ENCODE data around the gene HDGFL2. TPM values are rescaled to one million over a fixed set of nuclear protein-coding genes. Genes with fewer than 3 reads are reported as not detected.

HDGFL2 gene
- total RNA-seq, 1 donor from 2014 or later: 33.9 TPM

DNA sequence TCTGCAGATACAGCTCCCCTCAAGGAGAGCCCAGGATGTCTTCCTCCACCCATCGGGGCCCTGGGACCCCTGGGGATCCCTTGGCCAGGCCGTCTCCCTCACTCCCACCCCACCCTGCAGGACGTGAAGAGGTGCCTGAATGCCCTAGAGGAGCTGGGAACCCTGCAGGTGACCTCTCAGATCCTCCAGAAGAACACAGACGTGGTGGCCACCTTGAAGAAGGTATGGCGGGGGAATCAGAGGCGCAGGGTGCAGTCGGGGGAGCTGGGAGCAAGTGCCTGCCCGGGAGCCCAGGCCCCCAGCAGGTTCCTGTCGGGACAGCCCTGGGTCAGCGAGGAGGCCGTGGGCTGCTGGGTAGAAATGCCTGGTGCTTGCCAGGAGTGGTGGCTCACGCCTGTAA is 26.6 kb downstream of the HDGFL2 start:
- Histone ChIP-seq H3K9ac (ENCODE audit: low read depth in 1 of 3, low read length in 3 of 3) (no peak overlapping the region), H3K36me3 (ENCODE audit: control insufficient read depth in 3 of 3, insufficient read depth in 3 of 3, low read length in 3 of 3) (peaks cover 39 to 58% (median 49%) of the 10 kb centered on the region in 3 donors), H3K27me3 (ENCODE audit: control insufficient read depth in 3 of 3, insufficient read depth in 3 of 3, low read length in 3 of 3) (no peaks in the 10 kb centered on the region), H3K9me3 (ENCODE audit: control insufficient read depth in 3 of 3, low read length in 3 of 3) (no peaks in the 10 kb centered on the region), H3K27ac (ENCODE audit: low read depth, low read length) (no peak overlapping the region), H3K4me1 (ENCODE audit: control insufficient read depth in 3 of 3, insufficient read depth in 3 of 3, low read length in 3 of 3) (peaks cover 0 to 11% (median 0%) of the 10 kb centered on the region in 3 donors), H3K4me3 (ENCODE audit: low read length in 3 of 3) (no peak overlapping the region)

DNA sequence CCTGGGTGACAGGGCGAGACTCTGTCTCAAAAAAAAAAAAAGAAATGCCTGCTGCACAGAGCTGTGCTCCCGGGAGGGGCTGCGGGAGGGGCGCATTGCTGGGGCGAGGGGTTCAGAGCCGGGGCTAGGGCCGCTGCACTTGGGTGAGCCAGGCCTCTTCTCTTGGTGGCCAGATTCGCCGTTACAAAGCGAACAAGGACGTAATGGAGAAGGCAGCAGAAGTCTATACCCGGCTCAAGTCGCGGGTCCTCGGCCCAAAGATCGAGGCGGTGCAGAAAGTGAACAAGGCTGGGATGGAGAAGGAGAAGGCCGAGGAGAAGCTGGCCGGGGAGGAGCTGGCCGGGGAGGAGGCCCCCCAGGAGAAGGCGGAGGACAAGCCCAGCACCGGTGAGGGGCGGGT is 27.2 kb downstream of the HDGFL2 start:
- Histone ChIP-seq H3K9me3 (ENCODE audit: control insufficient read depth in 3 of 3, low read length in 3 of 3) (no peaks in the 10 kb centered on the region), H3K36me3 (ENCODE audit: control insufficient read depth in 3 of 3, insufficient read depth in 3 of 3, low read length in 3 of 3) (peaks cover 37 to 57% (median 45%) of the 10 kb centered on the region in 3 donors), H3K9ac (ENCODE audit: low read depth in 1 of 3, low read length in 3 of 3) (no peak overlapping the region), H3K4me1 (ENCODE audit: control insufficient read depth in 3 of 3, insufficient read depth in 3 of 3, low read length in 3 of 3) (peaks cover 0 to 17% (median 5%) of the 10 kb centered on the region in 3 donors), H3K27me3 (ENCODE audit: control insufficient read depth in 3 of 3, insufficient read depth in 3 of 3, low read length in 3 of 3) (no peaks in the 10 kb centered on the region), H3K27ac (ENCODE audit: low read depth, low read length) (no peak overlapping the region), H3K4me3 (ENCODE audit: low read length in 3 of 3) (no peak overlapping the region)

DNA sequence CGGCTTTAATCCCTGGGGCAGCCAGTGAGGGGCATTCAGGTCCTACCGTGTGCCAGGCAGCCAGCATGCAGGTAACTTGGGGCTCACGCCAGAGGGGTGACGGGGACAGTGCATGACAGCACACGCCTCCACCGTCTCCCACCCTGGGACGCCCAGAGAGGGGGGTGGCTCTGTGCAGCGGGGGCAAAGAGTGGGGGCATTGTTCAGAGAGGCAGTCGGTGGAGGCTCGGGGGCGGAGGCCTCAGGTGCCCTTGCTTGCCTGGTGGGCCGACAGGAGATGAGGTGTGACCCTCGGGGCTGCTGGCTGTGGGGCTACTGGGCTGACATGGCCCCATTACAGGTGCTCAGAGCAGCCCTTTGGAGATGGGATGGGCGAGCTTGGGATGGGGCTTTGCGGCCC is 27.8 kb downstream of the HDGFL2 start:
- Histone ChIP-seq H3K4me1 (ENCODE audit: control insufficient read depth in 3 of 3, insufficient read depth in 3 of 3, low read length in 3 of 3) (peaks cover 3 to 22% (median 10%) of the 10 kb centered on the region in 3 donors), H3K9ac (ENCODE audit: low read depth in 1 of 3, low read length in 3 of 3) (no peak overlapping the region), H3K36me3 (ENCODE audit: control insufficient read depth in 3 of 3, insufficient read depth in 3 of 3, low read length in 3 of 3) (peaks cover 35 to 55% (median 41%) of the 10 kb centered on the region in 3 donors), H3K9me3 (ENCODE audit: control insufficient read depth in 3 of 3, low read length in 3 of 3) (no peaks in the 10 kb centered on the region), H3K27me3 (ENCODE audit: control insufficient read depth in 3 of 3, insufficient read depth in 3 of 3, low read length in 3 of 3) (no peaks in the 10 kb centered on the region), H3K27ac (ENCODE audit: low read depth, low read length) (no peak overlapping the region), H3K4me3 (ENCODE audit: low read length in 3 of 3) (no peak overlapping the region)

DNA sequence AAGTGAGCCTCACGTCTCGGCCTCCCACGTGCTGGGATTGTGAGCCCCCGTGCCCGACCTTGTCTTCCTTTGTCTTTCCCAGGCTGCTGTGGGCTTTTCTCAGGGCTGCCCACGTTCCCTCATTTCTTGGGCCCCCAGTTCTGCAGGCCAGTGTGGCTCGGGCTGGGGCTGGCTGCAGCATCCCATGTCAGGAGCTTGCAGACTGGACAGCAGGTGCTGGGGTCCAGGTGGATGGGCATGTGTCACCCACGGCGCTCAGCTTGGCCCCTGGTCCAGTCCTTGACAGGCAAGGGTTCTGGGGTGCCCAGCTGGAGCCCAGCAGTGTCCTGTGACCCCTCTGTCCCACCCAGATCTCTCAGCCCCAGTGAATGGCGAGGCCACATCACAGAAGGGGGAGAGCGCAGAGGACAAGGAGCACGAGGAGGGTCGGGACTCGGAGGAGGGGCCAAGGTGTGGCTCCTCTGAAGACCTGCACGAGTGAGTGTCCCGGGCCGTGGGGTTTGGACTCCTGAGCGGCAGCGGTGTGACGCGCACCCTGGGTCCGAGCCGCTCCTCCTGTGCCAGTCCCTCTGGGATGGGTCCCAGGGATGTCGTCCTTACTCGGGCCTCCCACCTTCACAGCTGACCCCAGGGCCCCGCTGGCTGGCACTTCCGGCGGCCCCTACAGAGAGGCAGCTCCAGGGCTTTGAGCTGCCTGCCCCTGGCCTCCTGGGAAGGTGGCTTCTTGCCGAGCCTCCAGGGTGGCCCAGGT is 28.9 kb downstream of the HDGFL2 start:
- H3K4me3 ChIP-seq (ENCODE audit: low read length in 3 of 3): no peak overlapping the region
- H3K36me3 ChIP-seq (ENCODE audit: control insufficient read depth in 3 of 3, insufficient read depth in 3 of 3, low read length in 3 of 3): peaks cover 47 to 58% (median 47%) of the 10 kb centered on the region in 3 donors
- peak overlapping the region in 1 of 3 donors; percentile 16 for H3K9ac ChIP-seq (ENCODE audit: low read depth in 1 of 3, low read length in 3 of 3)
- H3K27me3 ChIP-seq (ENCODE audit: control insufficient read depth in 3 of 3, insufficient read depth in 3 of 3, low read length in 3 of 3): no peaks in the 10 kb centered on the region
- H3K9me3 ChIP-seq (ENCODE audit: control insufficient read depth in 3 of 3, low read length in 3 of 3): no peaks in the 10 kb centered on the region
- peaks cover 8 to 34% (median 18%) of the 10 kb centered on the region in 3 donors for H3K4me1 ChIP-seq (ENCODE audit: control insufficient read depth in 3 of 3, insufficient read depth in 3 of 3, low read length in 3 of 3)
- no peak overlapping the region for H3K27ac ChIP-seq (ENCODE audit: low read depth, low read length)

DNA sequence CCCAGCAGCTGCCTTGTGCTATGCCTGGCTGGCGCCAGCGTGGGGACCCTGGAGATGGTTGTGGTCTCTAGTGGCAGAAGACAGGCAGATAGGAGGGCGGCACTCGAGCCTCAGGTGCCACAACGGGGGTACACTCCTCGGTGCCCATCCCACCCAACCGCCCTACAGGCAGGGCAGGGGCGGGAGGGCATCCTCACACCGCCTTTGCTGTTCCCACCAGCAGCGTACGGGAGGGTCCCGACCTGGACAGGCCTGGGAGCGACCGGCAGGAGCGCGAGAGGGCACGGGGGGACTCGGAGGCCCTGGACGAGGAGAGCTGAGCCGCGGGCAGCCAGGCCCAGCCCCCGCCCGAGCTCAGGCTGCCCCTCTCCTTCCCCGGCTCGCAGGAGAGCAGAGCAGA is 29.6 kb downstream of the HDGFL2 start:
- Histone ChIP-seq H3K4me3 (ENCODE audit: low read length in 3 of 3) (no peak overlapping the region), H3K9ac (ENCODE audit: low read depth in 1 of 3, low read length in 3 of 3) (no peak overlapping the region), H3K27me3 (ENCODE audit: control insufficient read depth in 3 of 3, insufficient read depth in 3 of 3, low read length in 3 of 3) (no peaks in the 10 kb centered on the region), H3K36me3 (ENCODE audit: control insufficient read depth in 3 of 3, insufficient read depth in 3 of 3, low read length in 3 of 3) (peaks cover 51 to 61% (median 54%) of the 10 kb centered on the region in 3 donors), H3K9me3 (ENCODE audit: control insufficient read depth in 3 of 3, low read length in 3 of 3) (no peaks in the 10 kb centered on the region), H3K4me1 (ENCODE audit: control insufficient read depth in 3 of 3, insufficient read depth in 3 of 3, low read length in 3 of 3) (peaks cover 8 to 40% (median 21%) of the 10 kb centered on the region in 3 donors), H3K27ac (ENCODE audit: low read depth, low read length) (no peak overlapping the region)

DNA sequence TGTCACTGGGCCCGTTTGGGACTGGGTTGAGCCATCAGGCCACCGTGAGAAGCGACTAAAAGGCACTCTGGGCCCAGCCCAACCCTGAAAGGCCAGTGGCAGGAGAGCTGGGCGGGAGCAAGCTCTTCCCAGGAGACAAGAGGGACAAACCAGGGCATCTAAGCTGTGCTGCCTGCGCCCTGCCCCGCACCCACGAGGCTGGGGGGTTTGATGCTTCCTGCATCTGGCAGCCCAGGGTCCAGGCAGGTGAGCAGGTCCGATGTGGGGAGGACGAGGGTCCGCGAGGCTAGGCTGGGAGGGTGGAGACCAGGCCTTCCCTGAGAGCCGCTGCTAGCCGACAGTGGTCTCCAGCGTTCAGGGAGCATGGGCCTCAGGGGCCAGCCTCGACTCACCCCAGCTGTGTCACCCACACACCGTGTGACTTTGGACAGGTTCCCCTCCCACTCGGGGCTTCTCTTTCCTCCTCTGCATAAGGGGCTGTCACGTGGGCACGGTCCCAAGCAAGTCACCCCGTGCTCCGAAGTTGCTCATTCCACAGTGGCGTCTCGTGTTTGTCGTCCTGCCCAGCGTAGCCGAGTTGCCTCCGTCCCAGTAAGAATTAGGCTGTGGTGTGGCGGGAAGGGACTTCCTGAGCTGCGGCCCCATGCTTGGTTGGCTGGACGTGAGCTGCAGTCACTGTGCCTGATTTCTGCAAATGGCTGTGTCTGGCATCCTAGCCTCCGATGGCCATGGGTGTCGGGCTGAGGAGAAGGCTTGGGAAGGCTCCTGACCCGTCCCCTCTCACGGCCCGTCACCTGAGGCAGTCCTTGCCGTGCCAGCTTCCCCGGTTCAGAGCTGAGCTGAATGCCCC is 30.4 kb downstream of the HDGFL2 start:
- H3K36me3 ChIP-seq (ENCODE audit: control insufficient read depth in 3 of 3, insufficient read depth in 3 of 3, low read length in 3 of 3): peaks cover 55 to 66% (median 60%) of the 10 kb centered on the region in 3 donors
- H3K9me3 ChIP-seq (ENCODE audit: control insufficient read depth in 3 of 3, low read length in 3 of 3): no peaks in the 10 kb centered on the region
- peaks cover 13 to 48% (median 26%) of the 10 kb centered on the region in 3 donors for H3K4me1 ChIP-seq (ENCODE audit: control insufficient read depth in 3 of 3, insufficient read depth in 3 of 3, low read length in 3 of 3)
- H3K27ac ChIP-seq (ENCODE audit: low read depth, low read length): no peak overlapping the region
- no peak overlapping the region for H3K4me3 ChIP-seq (ENCODE audit: low read length in 3 of 3)
- no peaks in the 10 kb centered on the region for H3K27me3 ChIP-seq (ENCODE audit: control insufficient read depth in 3 of 3, insufficient read depth in 3 of 3, low read length in 3 of 3)
- no peak overlapping the region for H3K9ac ChIP-seq (ENCODE audit: low read depth in 1 of 3, low read length in 3 of 3)

DNA sequence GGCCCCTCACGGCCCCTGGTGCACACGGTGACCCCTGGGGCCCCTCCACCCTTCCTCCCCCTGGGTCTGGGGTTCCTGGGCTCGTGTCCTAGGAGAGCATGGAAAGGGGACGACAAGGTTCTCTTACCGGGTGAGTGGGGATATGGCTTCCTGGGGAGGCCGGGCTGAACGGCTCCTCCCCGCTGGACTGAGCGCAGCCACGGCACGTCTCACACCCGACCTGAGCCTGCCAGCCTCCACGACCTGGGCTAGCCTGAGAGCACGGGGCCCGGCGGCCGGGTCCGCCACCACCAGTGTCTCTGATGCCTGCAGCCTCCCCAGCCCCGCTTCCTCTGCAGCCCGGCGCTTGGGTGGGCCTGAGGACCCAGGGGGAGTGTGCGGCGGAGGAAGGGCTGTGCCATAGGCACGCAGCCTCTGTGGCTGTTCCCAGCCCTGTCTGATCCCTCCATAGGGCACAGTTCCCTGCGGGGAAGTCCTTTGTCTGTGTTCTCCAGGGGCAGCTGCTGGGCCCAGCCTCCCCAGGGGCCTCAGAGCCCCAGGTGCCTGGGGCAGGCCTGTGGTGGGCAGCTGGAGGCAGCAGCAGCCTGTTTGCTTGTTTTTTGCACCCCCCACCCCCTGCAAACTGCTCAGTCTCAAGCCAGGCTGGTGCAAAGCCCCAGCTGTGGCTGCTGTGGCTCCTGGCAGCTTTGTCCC is 31.2 kb downstream of the HDGFL2 start:
- Histone ChIP-seq H3K27me3 (ENCODE audit: control insufficient read depth in 3 of 3, insufficient read depth in 3 of 3, low read length in 3 of 3) (no peaks in the 10 kb centered on the region), H3K27ac (ENCODE audit: low read depth, low read length) (no peak overlapping the region), H3K36me3 (ENCODE audit: control insufficient read depth in 3 of 3, insufficient read depth in 3 of 3, low read length in 3 of 3) (peaks cover 56 to 66% (median 62%) of the 10 kb centered on the region in 3 donors), H3K4me1 (ENCODE audit: control insufficient read depth in 3 of 3, insufficient read depth in 3 of 3, low read length in 3 of 3) (peaks cover 16 to 55% (median 31%) of the 10 kb centered on the region in 3 donors), H3K9me3 (ENCODE audit: control insufficient read depth in 3 of 3, low read length in 3 of 3) (no peaks in the 10 kb centered on the region), H3K4me3 (ENCODE audit: low read length in 3 of 3) (no peak overlapping the region), H3K9ac (ENCODE audit: low read depth in 1 of 3, low read length in 3 of 3) (peak overlapping the region in 1 of 3 donors; percentile 25)

DNA sequence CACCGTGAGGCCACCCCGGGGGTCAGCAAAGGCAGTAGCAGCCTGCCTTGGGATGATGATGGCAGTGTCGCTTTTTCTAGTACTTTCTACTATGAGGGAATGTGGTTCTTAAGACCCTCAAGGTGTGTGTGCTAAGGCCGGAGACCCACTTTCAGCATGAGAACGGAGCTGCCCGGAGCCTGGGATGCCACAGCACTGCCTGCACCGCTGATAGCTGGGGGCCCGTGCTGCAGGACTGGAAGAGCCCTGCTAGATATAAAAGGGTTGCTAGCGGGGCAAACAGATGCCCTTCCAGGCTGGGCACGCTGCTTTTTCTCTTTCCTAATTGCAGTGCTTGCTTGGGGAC is 31.7 kb downstream of the HDGFL2 start:
- Histone ChIP-seq H3K9ac (ENCODE audit: low read depth in 1 of 3, low read length in 3 of 3) (peak overlapping the region in 1 of 3 donors; percentile 25), H3K9me3 (ENCODE audit: control insufficient read depth in 3 of 3, low read length in 3 of 3) (no peaks in the 10 kb centered on the region), H3K36me3 (ENCODE audit: control insufficient read depth in 3 of 3, insufficient read depth in 3 of 3, low read length in 3 of 3) (peaks cover 57 to 64% (median 61%) of the 10 kb centered on the region in 3 donors), H3K27me3 (ENCODE audit: control insufficient read depth in 3 of 3, insufficient read depth in 3 of 3, low read length in 3 of 3) (no peaks in the 10 kb centered on the region), H3K27ac (ENCODE audit: low read depth, low read length) (no peak overlapping the region), H3K4me1 (ENCODE audit: control insufficient read depth in 3 of 3, insufficient read depth in 3 of 3, low read length in 3 of 3) (peaks cover 16 to 59% (median 34%) of the 10 kb centered on the region in 3 donors), H3K4me3 (ENCODE audit: low read length in 3 of 3) (no peak overlapping the region)

DNA sequence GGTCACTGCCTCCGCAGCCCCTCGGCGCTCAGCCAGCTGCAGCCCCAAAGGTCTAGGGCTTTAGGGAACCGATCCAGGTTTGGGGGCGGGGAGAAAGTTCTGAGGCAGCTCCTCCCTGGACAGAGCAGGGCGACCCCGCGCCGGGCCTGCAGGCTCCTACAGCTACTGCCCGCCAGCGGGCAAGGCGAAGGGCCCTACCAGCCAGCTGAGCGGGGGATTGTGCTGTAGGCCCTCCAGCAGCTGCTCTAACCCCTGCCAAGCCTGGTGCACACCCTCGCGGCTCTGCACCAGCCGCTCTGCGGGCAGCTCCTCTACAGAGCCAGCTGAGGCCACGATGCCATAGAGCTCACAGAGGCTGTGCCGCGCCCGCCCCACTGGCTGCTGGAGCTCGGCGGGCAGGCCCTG is 32.2 kb downstream of the HDGFL2 start:
- Histone ChIP-seq H3K27me3 (ENCODE audit: control insufficient read depth in 3 of 3, insufficient read depth in 3 of 3, low read length in 3 of 3) (no peaks in the 10 kb centered on the region), H3K4me3 (ENCODE audit: low read length in 3 of 3) (no peak overlapping the region), H3K9me3 (ENCODE audit: control insufficient read depth in 3 of 3, low read length in 3 of 3) (no peaks in the 10 kb centered on the region), H3K27ac (ENCODE audit: low read depth, low read length) (peak overlapping the region; percentile 40), H3K9ac (ENCODE audit: low read depth in 1 of 3, low read length in 3 of 3) (peak overlapping the region in 1 of 3 donors; percentile 68), H3K4me1 (ENCODE audit: control insufficient read depth in 3 of 3, insufficient read depth in 3 of 3, low read length in 3 of 3) (peaks cover 16 to 60% (median 35%) of the 10 kb centered on the region in 3 donors), H3K36me3 (ENCODE audit: control insufficient read depth in 3 of 3, insufficient read depth in 3 of 3, low read length in 3 of 3) (peaks cover 56 to 63% (median 61%) of the 10 kb centered on the region in 3 donors)

Data from skeletal muscle tissue (tissue), 4 donors.